GM19438 (cell line): ENCODE results near the gene DDIT4.
A peak's percentile ranks its signal among the peaks of the same experiment; 100 is the strongest.
"Not testable (repeated sequence)": the region's sequence is repeated elsewhere in the genome, so short reads cannot be mapped to it uniquely, and the experiment has no call there.

ENCODE experiments used
- ATAC-seq: cut with Tn5 transposase; IDR thresholded peaks from one replicate; pipeline ENCODE4 v1.9.1; 2021; ENCODE audit warnings: low read depth; ENCODE audit not compliant: unreplicated experiment

Gene DDIT4

DNA sequence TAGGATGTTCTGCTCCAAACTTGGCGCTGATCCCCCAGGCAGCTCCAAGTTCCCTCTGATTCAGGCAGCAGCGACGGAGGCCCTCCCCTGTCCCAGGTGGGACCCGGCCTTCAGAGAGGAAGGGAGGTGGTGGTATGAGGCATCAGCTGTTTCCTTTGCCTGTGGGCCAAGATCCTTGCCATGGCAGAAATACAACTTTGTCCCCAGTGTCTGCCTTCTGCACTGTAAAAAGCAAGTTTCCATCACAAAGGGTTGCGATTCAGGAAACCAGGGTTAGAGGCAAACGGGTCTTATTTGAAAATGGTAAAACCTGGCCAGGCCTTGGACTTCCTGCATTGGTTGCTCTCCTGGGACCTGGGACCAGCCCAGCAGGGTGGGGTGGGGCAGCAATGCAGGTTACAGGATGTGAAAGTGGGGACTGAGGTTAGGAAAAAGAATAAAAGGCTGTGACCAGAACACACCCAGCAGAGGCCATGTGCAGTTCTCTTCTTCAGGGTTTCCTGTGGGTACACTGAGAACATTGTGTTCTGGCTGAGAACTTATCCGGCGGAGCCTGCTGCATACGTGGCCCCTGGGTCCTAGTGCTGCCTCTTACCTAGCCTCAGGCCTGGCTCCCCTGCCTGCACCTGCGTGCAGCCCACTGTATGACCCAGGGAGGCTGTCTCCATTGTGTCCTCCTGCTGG, 25.1 kb upstream of the DDIT4 start:
- ATAC-seq, result peak; percentile 83

DNA sequence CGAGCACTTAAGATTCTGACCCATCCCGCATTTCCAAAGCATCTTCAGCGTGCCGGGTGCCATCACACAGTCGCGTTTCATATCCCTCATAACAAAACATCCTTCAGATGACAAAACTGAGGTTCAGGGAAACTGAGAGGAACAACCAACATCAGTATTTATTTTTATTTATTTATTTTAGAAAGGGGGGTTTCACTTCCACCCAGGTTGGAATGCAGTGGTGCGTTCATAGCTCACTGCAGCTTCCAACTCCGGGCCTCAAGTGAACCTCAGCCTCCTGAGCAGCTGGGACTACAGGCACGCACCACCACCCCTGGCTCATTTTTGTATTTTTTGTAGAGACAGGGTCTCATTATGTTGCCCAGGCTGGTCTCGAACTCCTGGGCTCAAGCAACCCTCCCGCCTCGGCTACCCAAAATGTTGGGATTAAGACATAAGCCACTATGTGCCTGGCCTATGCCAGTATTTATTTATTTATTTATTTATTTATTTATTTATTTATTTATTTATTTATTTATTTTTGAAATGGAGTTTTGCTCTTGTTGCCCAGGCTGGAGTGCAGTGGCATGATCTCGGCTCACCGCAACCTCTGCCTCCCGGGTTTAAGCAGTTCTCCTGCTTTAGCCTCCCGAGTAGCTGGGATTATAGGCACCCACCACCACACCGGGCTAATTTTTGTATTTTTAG, 24.4 kb upstream of the DDIT4 start:
- ATAC-seq, result not testable (repeated sequence)

DNA sequence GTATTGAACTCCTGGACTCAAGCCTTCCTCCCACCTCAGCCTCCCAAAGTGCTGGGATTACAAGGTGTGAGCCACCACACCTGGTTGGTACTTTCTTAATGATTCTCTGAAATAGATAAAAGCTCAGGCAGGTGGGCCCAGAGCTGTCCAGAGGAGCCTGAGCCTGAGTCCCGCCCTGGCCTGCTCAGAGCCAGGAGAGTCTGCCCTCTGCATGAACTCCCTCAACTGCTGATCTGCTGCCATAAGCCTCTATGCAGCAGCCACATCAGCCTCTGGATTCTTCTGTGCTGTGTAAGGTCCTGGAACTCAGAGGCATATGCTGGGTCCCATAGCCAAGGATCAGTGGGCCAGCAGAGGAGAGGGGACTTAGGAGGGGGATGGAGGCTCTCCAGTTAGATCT, 23.1 kb upstream of the DDIT4 start:
- ATAC-seq, result no peak

DNA sequence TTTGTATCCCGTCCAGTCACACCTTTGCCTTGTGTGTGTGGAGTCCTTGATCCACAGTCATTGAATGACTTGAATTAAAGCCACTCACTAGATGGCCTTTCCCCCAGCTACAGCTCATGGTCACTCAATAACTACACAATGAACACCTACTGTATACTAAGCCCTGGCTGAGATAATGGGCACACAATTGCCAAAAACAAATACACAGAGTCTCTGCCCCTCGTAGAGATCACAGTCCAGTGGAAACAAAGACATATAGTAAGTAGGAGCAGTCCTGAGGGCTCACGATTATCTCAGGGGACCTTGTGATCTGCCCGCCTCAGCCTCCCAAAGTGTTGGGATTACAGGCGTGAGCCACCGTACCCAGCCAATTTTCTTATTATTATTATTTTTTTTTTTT, 22.1 kb upstream of the DDIT4 start:
- no peak for ATAC-seq

DNA sequence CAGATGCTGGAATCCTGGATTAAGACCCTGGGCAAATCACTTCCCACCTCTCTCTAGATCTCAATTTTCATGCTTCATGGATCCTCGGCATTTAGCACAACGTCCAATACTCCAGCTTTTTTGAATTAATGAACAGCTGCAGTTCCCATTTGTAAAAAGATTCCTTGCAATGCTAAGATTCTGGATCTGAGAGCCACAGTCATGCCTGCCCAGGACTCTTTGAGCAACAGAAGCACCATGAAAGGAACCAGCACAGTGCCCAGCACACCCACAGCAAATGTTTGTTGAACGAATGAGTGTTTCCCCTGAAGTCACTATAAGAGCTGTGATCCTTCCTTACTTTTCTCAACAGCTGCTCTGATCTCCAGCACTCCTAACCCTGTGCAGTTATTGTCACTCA, 20.8 kb upstream of the DDIT4 start:
- no peak for ATAC-seq

DNA sequence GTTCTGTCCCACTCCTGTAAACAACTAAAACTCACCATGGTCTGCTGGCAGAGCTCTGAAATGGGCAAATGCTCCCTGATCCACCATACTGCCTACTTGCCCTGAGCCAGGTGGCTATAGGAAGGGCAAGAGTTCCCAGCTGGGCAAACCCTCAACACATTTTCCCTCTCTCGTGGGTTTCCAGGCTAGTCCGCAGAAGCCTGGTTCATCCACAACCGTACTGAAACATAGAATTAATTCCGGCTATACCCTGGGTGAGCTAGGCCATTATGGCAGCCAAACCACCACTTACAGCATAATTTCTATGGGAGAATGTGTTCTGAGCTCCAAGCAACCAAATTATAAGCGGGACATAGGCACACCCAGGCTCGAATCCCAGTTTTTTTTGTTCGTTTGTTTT, 20.1 kb upstream of the DDIT4 start:
- no peak for ATAC-seq

DNA sequence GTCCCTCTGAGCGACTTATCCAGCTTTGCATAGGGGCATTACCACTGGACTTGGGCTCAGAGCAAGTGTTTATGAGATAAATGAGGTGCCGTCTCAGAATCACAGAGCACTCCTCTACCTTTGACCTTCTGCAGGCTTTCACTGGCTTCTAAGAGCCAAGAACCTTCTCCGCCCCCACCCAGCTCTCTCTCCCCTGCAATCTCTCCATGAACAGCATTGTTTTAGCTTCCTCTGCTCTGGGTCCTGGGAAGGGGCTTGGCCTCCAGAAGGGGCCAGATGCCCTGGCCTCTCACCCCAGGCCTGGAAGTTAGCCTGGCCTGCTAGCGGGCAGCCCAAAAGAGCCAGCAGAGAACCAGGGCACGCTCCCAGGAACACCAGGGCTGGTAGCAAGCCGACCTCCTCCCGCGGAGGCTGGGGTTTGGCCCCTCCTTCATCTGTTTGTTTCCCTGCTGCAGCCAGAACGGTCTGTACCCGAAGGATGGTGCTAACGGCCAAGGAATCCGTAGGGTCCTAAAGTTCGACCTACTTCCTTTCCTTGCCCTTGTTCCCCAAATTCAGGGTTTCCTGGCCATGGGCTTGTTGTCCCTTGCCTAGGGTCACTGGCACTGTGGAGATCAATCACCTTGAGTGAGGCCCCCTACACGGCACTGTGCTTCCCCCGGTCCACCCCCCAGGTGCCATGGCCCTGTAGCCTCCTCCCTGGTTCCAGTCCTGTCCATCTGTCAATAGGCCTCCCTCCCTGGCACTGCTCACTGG, 18.7 kb upstream of the DDIT4 start:
- ATAC-seq, result no peak

DNA sequence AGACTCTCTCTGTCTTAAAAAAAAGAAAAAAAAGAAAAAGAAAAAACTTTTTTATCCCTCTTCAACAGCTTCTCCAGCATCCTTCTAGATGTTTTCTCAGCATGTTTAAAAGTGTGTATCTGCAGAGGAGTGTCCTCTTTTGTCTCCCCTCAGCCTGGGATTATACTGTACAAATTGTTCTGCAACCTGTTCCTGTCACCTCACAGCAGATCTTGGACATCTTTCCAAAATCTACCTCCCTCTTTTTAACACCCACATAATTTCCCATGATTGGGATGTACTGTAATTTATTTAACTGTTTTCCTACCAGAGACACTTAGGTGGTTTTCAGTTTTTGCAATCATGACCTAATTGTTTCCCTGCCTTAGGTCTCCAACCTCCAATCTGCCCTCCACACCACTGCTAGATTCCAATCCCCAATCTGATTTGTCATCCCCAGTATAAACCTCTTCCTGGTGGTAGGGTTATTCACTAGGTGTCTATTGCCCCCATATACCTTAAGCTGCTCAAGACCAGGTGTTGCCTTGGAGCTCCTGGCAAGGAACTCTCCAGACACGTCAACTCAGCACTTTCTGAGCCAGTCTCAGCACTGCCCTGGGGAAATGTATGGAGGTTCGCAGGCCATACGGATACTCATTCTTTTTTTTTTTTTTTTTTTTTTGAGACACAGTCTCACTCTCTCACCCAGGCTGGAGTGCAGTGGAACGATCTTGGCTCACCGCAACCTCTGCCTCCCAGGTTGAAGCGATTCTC, 17.6 kb upstream of the DDIT4 start:
- ATAC-seq, result no peak

DNA sequence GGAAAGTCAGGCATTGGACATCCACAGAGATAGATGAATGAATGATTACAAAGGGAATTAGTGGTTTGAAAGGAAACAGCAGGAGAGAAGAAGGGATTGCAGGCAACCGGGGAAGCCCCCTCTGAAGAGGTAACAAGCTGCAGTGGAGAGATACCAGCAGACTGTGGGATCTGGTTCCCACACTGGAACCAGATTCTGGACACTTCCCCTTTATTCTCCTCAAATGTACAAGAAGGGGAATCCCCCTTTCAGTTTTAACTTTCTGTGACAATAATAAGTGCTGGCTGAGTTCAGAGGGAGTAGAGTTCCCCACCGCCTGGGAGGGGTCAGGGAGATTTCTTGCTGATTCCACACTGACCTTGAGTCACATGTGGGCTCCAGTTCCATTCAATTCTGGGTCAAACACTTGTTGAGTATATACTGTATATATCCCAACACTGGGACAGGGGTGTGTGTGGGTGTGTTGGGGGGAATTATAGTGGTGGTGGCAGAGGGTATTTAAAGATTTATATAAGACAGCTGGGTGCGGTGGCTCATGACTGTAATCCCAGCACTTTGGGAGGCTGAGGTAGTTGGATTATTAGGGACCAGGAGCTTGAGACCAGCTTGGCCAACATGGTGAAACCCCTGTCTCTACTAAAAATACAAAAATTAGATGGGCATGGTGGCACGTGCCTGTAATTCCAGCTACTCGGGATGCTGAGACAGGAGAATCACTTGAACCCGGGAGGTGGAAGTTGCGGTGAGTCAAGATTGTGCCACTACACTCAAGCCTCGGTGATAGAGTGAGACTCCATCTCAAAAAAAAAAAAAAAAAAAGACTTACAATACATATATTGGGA, 16.5 kb upstream of the DDIT4 start:
- no peak for ATAC-seq

DNA sequence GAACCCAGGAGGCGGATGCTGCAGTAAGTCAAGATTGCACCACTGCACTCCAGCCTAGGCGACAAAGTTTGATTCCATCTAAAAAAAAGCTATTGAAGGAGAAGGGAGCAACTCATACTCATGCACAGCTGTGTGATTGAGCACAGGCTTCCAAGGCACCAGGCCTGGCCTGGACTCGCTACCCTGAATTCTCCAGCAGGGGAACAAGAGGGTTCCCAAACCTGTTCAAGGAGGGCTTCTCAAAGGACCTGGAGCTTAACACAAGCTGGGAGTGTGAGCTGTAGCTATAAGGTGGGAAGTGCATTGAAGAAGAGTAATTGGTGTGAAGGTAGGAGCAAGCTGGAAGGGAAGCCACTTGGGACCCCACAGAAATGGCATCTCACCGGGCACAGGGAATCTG, 15.1 kb upstream of the DDIT4 start:
- no peak for ATAC-seq

DNA sequence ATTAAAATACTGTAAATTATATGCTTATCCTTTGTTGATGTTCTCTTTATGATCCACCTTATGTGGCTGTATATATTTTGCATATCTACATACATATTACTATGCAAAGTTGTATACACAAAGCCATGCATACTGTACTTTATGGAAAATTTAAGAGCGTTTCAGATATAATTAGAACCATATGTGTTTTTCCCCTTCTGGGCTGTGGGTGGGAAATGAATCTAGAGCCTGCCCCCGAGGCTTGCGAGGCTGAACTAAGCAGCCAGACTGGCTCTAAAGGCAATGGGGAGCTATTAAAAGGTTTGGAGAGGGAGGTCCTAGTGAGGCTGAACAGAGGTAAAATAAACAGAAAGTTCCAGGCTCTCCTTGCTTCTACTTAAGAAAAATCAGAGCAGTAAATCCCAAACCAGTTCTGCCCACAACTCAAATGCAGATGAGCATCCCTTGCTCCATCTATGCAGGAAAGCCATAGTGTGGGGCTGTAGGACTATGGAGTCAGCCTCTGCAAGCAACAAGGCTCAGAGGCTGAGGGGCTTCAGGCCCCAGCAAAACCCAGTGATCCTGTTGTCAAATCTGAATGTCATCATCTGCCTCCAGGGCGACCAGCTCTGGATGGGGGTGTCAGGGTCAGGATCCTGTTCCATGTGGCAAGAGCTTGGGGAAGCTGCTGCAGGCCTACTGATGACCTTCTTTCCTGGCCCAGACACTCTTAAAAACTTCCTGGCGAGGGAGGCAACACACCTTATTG, 14.1 kb upstream of the DDIT4 start:
- ATAC-seq, result no peak

DNA sequence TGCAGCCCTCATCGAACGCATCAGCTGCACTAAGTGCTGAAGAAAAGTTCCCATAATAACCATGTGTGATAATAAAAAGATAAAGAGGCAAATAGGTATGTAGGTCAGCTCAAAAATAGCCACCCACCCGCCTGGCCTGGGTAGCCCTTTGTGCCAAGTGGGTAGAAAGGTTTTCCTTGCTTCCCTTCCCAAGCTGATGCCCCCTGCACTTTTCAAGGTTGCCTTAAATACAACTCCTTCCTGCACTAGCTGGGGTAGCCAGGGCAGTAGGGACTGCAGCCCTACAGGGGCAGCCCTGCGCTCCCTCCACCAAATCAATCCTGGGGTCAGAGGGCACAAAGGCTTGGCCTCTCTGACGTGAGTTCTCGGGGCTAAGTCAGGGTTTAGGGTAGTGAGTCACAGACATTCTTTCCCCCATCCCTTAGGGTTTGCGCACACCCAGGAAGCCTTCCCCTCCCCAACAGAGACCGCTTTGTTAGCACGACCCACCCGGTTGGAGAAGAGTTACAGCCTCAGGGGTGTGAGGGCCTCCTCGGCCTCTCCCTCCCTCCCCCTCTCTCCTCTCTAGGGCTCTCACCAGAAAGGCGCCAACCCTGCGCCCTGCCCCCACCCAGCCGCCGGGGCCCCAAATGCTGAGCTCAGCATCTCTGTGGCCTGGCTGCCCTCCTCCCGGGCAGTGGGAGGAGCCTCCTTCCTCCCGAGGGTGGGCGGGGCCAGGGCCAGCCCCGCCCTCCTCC, 13.3 kb upstream of the DDIT4 start:
- peak; percentile 64 for ATAC-seq

DNA sequence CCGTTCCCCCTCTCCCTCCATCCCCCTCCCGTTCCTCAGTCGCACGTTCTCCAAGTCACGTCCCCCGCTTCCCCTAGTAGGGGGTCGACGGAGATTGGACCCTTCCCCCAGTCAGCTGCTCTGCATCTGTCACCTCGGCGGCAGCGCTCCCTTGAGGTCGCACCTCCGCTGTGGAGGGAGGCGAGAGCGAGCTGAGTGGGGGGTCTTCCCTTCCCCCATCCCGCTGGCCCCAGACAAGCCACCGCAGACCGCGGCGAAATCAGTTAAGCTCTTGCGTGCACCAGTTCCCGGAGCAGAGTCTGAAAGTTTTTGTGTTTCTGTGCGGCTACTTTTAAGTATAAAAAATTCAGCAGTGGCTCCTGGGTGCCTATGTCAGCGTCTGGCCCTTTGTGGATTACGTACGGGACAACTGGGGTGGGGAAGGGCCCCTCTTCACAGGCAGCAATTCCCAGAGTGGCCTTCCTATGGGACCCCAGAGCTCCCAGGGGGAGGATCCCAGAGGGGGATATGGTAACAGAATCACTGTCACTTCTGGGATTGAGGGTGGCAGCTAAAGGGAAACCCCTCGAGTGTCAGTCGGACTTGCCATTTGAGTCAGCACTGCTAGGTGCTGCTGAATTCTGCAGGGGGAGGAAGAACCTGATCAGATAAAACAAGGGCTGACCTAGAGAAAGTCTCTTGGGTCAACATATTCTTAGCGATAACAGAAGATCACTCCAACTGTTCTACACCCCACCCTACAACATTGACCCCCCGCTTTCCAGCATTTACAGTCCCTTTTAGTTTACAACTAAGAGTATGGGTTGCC, 12.5 kb upstream of the DDIT4 start:
- peak; percentile 49 for ATAC-seq

DNA sequence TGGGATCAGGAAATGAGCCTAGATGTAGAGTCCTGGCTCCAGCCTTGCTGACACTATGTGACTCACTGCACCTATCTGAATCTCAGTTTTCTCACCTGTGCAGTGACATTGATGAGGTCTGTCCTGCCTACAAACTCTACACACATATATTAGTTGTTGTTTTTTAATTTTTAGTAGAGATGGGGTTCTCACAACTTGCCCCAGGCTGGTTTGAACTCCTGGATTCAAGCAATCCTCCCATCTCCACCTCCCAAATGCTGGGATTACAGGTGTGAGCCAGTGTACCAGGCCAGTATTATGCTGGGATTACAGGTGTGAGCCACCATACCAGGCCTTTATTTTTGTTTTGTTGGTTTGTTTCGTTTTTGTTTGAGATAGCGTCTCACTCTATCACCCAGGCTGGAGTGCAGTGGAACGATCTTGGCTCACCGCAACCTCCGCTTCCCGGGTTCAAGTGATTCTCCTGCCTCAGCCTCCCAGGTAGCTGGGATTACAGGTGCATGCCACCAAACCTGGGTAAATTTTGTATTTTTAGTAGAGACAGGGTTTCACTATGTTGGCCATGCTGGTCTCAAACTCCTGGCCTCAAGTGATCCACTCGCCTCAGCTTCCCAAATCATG, 11.8 kb upstream of the DDIT4 start:
- no peak for ATAC-seq

DNA sequence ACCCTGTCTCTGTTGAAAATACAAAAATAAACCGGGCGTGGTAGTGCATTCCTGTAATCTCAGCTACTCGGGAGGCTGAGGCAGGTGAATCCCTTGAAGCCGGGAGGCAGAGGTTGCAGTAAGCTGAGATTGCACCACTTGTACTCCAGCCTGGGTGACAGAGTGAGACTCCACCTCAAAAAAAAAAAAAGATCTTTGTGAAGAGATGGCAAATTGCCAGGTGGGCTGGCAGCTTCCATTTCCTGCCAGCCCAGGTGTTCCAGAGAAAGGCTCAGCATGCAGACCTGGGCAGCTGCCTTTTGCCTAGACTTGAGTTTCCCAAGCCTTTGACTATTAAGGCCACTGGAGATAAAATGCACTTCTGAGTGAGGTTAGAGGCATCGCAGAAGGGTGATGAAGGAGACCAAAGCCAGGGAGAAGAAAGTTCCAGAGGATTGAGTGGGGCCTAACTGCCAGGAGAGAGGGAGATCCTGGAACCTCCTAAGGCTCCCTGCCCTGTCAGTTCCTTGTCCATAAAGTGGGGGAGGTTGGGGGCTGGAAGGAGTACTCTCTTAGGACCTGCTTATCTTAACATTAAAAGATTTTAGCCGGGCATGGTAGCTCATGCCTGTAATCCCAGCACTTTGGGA, 10.0 kb upstream of the DDIT4 start:
- no peak for ATAC-seq

DNA sequence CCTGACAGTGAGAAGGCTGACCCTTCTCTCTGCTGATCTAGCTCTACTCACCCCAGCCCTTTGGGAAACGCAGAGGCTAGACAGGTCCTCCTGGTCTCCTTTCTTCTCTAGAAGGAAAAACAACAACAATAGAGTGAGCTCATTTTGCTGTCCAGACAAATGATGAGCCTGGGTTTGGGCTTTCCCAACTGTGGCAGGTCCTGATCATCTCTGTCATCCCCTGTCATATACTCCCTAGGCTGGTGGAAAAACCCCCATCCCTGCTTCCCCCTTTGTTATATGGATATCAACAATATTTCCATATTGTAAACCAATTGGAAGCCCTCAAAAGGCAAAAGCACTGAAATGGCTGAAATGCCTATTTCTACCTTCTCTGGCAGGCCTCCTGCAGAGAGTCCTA, 9.2 kb upstream of the DDIT4 start:
- ATAC-seq, result no peak

DNA sequence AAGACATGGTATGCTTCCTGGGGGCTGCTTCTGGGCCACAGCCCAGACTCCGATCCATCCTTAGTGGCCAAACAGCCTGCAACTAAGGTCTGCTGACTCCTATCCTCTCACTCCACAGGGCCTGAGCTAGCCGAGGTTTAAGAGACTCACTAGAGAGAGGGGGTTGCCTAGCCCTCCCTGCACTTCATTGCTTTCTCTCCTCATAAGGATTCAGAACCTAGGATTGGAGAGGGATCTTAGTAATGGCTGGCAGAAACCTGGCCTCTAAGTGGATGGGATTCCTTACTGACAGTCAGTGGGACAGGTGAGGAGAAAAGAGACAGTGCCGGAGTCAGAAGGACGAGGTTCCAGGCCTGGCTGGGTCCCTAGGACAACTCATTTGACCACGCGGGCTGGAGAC, 8.2 kb upstream of the DDIT4 start:
- no peak for ATAC-seq
